ENCODE measurements around the gene NEDD4L.

- TF ChIP-seq YY1 (IDR thresholded peaks at IDR 0.05; ENCODE audit: insufficient read depth, insufficient read length) (no peak), ZNF274 (IDR thresholded peaks at IDR 0.05; ENCODE audit: low read depth, low read length) (no peak), SUZ12 (IDR thresholded peaks at IDR 0.05; ENCODE audit: extremely low read depth, insufficient read depth, insufficient read length) (no peak)
These were observed 58.8 kb downstream of the NEDD4L start for GRCh38 chr18:58102875-58103274.

Measured in NT2/D1 (cell line).